ENCODE measurements around the gene CFAP92.

The CFAP92 gene

GRCh38 chr3:129025691-129026435 is 32.0 kb upstream of the CFAP92 start:
- DNase-seq: no peak
- Histone ChIP-seq H3K36me3 (ENCODE audit: control insufficient read depth, insufficient read depth, low read length) (no peaks in the 10 kb centered on the region), H3K27ac (ENCODE audit: insufficient read depth, low read length, poor library complexity, severe bottlenecking) (peak overlapping the region; percentile 74), H3K4me1 (ENCODE audit: control insufficient read depth, insufficient read depth, low read length, poor library complexity, severe bottlenecking) (peaks cover 11% of the 10 kb centered on the region), H3K27me3 (replicated peaks; ENCODE audit: control insufficient read depth, insufficient read depth, low read length, poor library complexity, severe bottlenecking) (no peaks in the 10 kb centered on the region), H3K4me3 (ENCODE audit: insufficient read depth, low read depth, low read length, poor library complexity, severe bottlenecking) (no peak overlapping the region), H3K9me3 (ENCODE audit: control insufficient read depth, low read length) (no peaks in the 10 kb centered on the region)

GRCh38 chr3:129025108-129025507 is 31.2 kb upstream of the CFAP92 start:
- no peak for DNase-seq
- H3K4me1 ChIP-seq (ENCODE audit: control insufficient read depth, insufficient read depth, low read length, poor library complexity, severe bottlenecking): peaks cover 11% of the 10 kb centered on the region
- no peaks in the 10 kb centered on the region for H3K27me3 ChIP-seq (replicated peaks; ENCODE audit: control insufficient read depth, insufficient read depth, low read length, poor library complexity, severe bottlenecking)
- no peaks in the 10 kb centered on the region for H3K9me3 ChIP-seq (ENCODE audit: control insufficient read depth, low read length)
- H3K27ac ChIP-seq (ENCODE audit: insufficient read depth, low read length, poor library complexity, severe bottlenecking): no peak overlapping the region
- H3K36me3 ChIP-seq (ENCODE audit: control insufficient read depth, insufficient read depth, low read length): no peaks in the 10 kb centered on the region
- no peak overlapping the region for H3K4me3 ChIP-seq (ENCODE audit: insufficient read depth, low read depth, low read length, poor library complexity, severe bottlenecking)

GRCh38 chr3:129023909-129024308 is 30.0 kb upstream of the CFAP92 start:
- no peaks in the 10 kb centered on the region for H3K36me3 ChIP-seq (ENCODE audit: control insufficient read depth, insufficient read depth, low read length)
- no peaks in the 10 kb centered on the region for H3K9me3 ChIP-seq (ENCODE audit: control insufficient read depth, low read length)
- H3K27ac ChIP-seq (ENCODE audit: insufficient read depth, low read length, poor library complexity, severe bottlenecking): no peak overlapping the region
- peaks cover 11% of the 10 kb centered on the region for H3K4me1 ChIP-seq (ENCODE audit: control insufficient read depth, insufficient read depth, low read length, poor library complexity, severe bottlenecking)
- DNase-seq: no peak
- H3K4me3 ChIP-seq (ENCODE audit: insufficient read depth, low read depth, low read length, poor library complexity, severe bottlenecking): no peak overlapping the region
- no peaks in the 10 kb centered on the region for H3K27me3 ChIP-seq (replicated peaks; ENCODE audit: control insufficient read depth, insufficient read depth, low read length, poor library complexity, severe bottlenecking)

- Histone ChIP-seq H3K36me3 (ENCODE audit: control insufficient read depth, insufficient read depth, low read length) (no peaks in the 10 kb centered on the region), H3K27me3 (replicated peaks; ENCODE audit: control insufficient read depth, insufficient read depth, low read length, poor library complexity, severe bottlenecking) (no peaks in the 10 kb centered on the region), H3K9me3 (ENCODE audit: control insufficient read depth, low read length) (no peaks in the 10 kb centered on the region), H3K4me3 (ENCODE audit: insufficient read depth, low read depth, low read length, poor library complexity, severe bottlenecking) (no peak overlapping the region), H3K4me1 (ENCODE audit: control insufficient read depth, insufficient read depth, low read length, poor library complexity, severe bottlenecking) (peaks cover 13% of the 10 kb centered on the region), H3K27ac (ENCODE audit: insufficient read depth, low read length, poor library complexity, severe bottlenecking) (no peak overlapping the region)
- DNase-seq: no peak
Measured at GRCh38 chr3:129023008-129023358, 29.1 kb upstream of the CFAP92 start.

GRCh38 chr3:129022114-129023007 is 28.5 kb upstream of the CFAP92 start:
- no peak for DNase-seq
- Histone ChIP-seq H3K4me3 (ENCODE audit: insufficient read depth, low read depth, low read length, poor library complexity, severe bottlenecking) (no peak overlapping the region), H3K27me3 (replicated peaks; ENCODE audit: control insufficient read depth, insufficient read depth, low read length, poor library complexity, severe bottlenecking) (no peaks in the 10 kb centered on the region)

GRCh38 chr3:129021140-129021551 is 27.3 kb upstream of the CFAP92 start:
- H3K4me3 ChIP-seq (ENCODE audit: insufficient read depth, low read depth, low read length, poor library complexity, severe bottlenecking): no peak overlapping the region
- no peaks in the 10 kb centered on the region for H3K36me3 ChIP-seq (ENCODE audit: control insufficient read depth, insufficient read depth, low read length)
- no peaks in the 10 kb centered on the region for H3K27me3 ChIP-seq (replicated peaks; ENCODE audit: control insufficient read depth, insufficient read depth, low read length, poor library complexity, severe bottlenecking)
- no peaks in the 10 kb centered on the region for H3K9me3 ChIP-seq (ENCODE audit: control insufficient read depth, low read length)
- no peak for DNase-seq
- no peak overlapping the region for H3K27ac ChIP-seq (ENCODE audit: insufficient read depth, low read length, poor library complexity, severe bottlenecking)
- H3K4me1 ChIP-seq (ENCODE audit: control insufficient read depth, insufficient read depth, low read length, poor library complexity, severe bottlenecking): peaks cover 21% of the 10 kb centered on the region

More at GRCh38 chr3:129022114-129023007, 28.5 kb upstream of the CFAP92 start:
- Histone ChIP-seq H3K4me1 (ENCODE audit: control insufficient read depth, insufficient read depth, low read length, poor library complexity, severe bottlenecking) (peaks cover 17% of the 10 kb centered on the region), H3K9me3 (ENCODE audit: control insufficient read depth, low read length) (no peaks in the 10 kb centered on the region), H3K27ac (ENCODE audit: insufficient read depth, low read length, poor library complexity, severe bottlenecking) (no peak overlapping the region), H3K36me3 (ENCODE audit: control insufficient read depth, insufficient read depth, low read length) (no peaks in the 10 kb centered on the region)

- no peak for DNase-seq
- Histone ChIP-seq H3K36me3 (ENCODE audit: control insufficient read depth, insufficient read depth, low read length) (no peaks in the 10 kb centered on the region), H3K27me3 (replicated peaks; ENCODE audit: control insufficient read depth, insufficient read depth, low read length, poor library complexity, severe bottlenecking) (no peaks in the 10 kb centered on the region), H3K4me1 (ENCODE audit: control insufficient read depth, insufficient read depth, low read length, poor library complexity, severe bottlenecking) (peaks cover 25% of the 10 kb centered on the region), H3K27ac (ENCODE audit: insufficient read depth, low read length, poor library complexity, severe bottlenecking) (no peak overlapping the region), H3K4me3 (ENCODE audit: insufficient read depth, low read depth, low read length, poor library complexity, severe bottlenecking) (no peak overlapping the region), H3K9me3 (ENCODE audit: control insufficient read depth, low read length) (no peaks in the 10 kb centered on the region)
Measured at GRCh38 chr3:129020691-129021090, 26.8 kb upstream of the CFAP92 start.

- no peaks in the 10 kb centered on the region for H3K27me3 ChIP-seq (replicated peaks; ENCODE audit: control insufficient read depth, insufficient read depth, low read length, poor library complexity, severe bottlenecking)
- no peak overlapping the region for H3K27ac ChIP-seq (ENCODE audit: insufficient read depth, low read length, poor library complexity, severe bottlenecking)
- H3K9me3 ChIP-seq (ENCODE audit: control insufficient read depth, low read length): no peaks in the 10 kb centered on the region
- DNase-seq: no peak
- H3K4me3 ChIP-seq (ENCODE audit: insufficient read depth, low read depth, low read length, poor library complexity, severe bottlenecking): no peak overlapping the region
- peaks cover 38% of the 10 kb centered on the region for H3K4me1 ChIP-seq (ENCODE audit: control insufficient read depth, insufficient read depth, low read length, poor library complexity, severe bottlenecking)
- no peaks in the 10 kb centered on the region for H3K36me3 ChIP-seq (ENCODE audit: control insufficient read depth, insufficient read depth, low read length)
Measured at GRCh38 chr3:129019266-129019665, 25.4 kb upstream of the CFAP92 start.

- Histone ChIP-seq H3K27ac (ENCODE audit: insufficient read depth, low read length, poor library complexity, severe bottlenecking) (no peak overlapping the region), H3K27me3 (replicated peaks; ENCODE audit: control insufficient read depth, insufficient read depth, low read length, poor library complexity, severe bottlenecking) (no peaks in the 10 kb centered on the region), H3K4me1 (ENCODE audit: control insufficient read depth, insufficient read depth, low read length, poor library complexity, severe bottlenecking) (peaks cover 39% of the 10 kb centered on the region), H3K9me3 (ENCODE audit: control insufficient read depth, low read length) (no peaks in the 10 kb centered on the region), H3K36me3 (ENCODE audit: control insufficient read depth, insufficient read depth, low read length) (no peaks in the 10 kb centered on the region), H3K4me3 (ENCODE audit: insufficient read depth, low read depth, low read length, poor library complexity, severe bottlenecking) (no peak overlapping the region)
- DNase-seq: no peak
Measured at GRCh38 chr3:129018751-129019150, 24.9 kb upstream of the CFAP92 start.

- Histone ChIP-seq H3K27ac (ENCODE audit: insufficient read depth, low read length, poor library complexity, severe bottlenecking) (peak overlapping the region; percentile 68), H3K36me3 (ENCODE audit: control insufficient read depth, insufficient read depth, low read length) (no peaks in the 10 kb centered on the region), H3K9me3 (ENCODE audit: control insufficient read depth, low read length) (no peaks in the 10 kb centered on the region), H3K4me3 (ENCODE audit: insufficient read depth, low read depth, low read length, poor library complexity, severe bottlenecking) (no peak overlapping the region), H3K27me3 (replicated peaks; ENCODE audit: control insufficient read depth, insufficient read depth, low read length, poor library complexity, severe bottlenecking) (no peaks in the 10 kb centered on the region), H3K4me1 (ENCODE audit: control insufficient read depth, insufficient read depth, low read length, poor library complexity, severe bottlenecking) (peaks cover 39% of the 10 kb centered on the region)
- DNase-seq: no peak
Measured at GRCh38 chr3:129018271-129018670, 24.4 kb upstream of the CFAP92 start.
